ENCODE data around the gene DUSP28. TPM values are rescaled to one million over a fixed set of nuclear protein-coding genes. Genes with fewer than 3 reads are reported as not detected.

The DUSP28 gene
- total RNA-seq, 1 donor from 2014 or later = 72.3 TPM

DNA sequence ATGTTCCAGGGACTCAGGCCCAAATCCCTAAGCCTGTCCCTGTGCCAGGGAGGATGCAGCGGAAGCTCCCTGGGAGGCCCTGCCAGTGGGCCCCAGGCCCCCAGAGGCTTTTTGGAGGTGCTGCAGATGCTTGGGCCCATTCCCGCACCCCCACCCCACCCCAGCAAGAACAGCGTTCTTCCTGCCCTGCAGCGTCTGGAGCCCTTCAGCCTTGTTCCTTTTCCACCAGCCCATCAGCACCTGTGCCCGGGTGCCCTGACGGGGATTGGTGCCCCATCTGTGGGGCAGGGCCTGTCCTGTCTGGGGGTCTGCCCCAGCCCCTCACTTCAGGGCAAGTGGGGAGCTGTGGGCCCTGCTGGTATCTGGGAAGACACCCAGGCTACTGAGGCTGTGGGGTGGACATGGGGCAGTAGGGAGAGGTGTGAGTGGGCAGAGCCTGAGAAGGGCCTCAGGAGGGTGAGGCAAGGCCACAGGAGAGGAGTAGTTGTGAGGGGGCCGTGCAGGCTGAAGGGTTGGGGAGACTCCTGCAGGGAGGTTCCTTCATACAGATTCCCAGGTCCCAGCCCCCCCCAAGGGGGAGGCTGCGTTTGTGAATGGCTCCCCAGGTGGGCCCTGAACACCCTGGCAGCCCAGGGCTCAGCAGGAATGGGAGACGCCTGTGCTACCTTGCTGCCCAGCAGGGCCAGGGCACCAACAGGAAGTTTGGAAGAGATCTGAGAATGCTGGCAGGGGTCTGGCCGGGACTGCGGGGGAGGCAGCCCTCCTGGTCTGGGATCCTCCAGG lies 10.6 kb downstream of the DUSP28 start:
- TF ChIP-seq, protein P1, sequence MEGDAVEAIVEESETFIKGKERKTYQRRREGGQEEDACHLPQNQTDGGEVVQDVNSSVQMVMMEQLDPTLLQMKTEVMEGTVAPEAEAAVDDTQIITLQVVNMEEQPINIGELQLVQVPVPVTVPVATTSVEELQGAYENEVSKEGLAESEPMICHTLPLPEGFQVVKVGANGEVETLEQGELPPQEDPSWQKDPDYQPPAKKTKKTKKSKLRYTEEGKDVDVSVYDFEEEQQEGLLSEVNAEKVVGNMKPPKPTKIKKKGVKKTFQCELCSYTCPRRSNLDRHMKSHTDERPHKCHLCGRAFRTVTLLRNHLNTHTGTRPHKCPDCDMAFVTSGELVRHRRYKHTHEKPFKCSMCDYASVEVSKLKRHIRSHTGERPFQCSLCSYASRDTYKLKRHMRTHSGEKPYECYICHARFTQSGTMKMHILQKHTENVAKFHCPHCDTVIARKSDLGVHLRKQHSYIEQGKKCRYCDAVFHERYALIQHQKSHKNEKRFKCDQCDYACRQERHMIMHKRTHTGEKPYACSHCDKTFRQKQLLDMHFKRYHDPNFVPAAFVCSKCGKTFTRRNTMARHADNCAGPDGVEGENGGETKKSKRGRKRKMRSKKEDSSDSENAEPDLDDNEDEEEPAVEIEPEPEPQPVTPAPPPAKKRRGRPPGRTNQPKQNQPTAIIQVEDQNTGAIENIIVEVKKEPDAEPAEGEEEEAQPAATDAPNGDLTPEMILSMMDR (IDR thresholded peaks at IDR 0.05) = no peak
- peak; percentile 4 to 56 for DNase-seq (ENCODE audit: low spot score in 2 of 2)
- no peaks in the 10 kb centered on the region for H3K9me3 ChIP-seq
- H3K4me1 ChIP-seq = peaks cover 12 to 27% of the 10 kb centered on the region in 2 donors
- no peaks in the 10 kb centered on the region for H3K27me3 ChIP-seq
- H3K27ac ChIP-seq = no peak overlapping the region
- intact Hi-C loops (cut with DNase I) = no loop called here
- H3K36me3 ChIP-seq = peaks cover 27 to 29% of the 10 kb centered on the region in 2 donors
- peak overlapping the region in 1 of 2 donors; percentile 91 for H3K4me3 ChIP-seq

DNA sequence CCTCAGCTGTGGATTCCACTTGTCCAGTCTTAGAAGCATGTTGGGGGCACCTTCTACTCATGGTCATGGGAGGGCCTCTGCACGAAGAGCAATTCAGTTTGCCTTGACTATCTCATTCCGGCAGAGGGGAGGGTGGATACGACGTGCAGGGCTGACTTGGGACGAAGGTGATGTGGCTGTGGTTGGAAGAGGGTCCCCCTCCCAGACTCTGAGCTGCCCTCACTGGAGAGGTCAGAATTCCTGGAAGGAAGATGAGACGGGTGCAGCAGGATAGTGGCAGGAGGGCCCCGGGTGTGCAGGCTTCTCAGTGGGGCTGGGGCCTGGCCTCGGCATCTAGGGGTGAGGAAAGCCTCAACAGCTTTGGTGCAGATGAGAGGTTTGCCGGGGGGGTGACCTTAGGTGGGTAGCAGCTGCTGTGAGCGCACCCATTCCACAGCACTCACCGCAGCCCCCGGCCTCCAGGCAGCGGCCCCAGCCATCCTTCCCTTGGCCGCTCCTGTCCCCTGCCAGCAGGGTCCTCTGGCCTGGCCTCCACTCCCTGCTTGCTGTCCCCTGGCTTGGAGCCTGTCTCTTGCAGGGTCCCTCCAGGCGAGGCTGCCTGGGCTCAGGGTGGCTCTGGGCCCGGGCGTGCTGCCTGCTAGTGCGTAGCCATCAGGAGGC lies 11.3 kb downstream of the DUSP28 start:
- Histone ChIP-seq H3K27ac (no peak overlapping the region), H3K27me3 (no peaks in the 10 kb centered on the region), H3K9me3 (no peaks in the 10 kb centered on the region), H3K4me1 (peaks cover 9 to 21% of the 10 kb centered on the region in 2 donors), H3K4me3 (no peak overlapping the region), H3K36me3 (peaks cover 27 to 37% of the 10 kb centered on the region in 2 donors)
- TF ChIP-seq, protein P1 (IDR thresholded peaks at IDR 0.05) = no peak
- peak in 1 of 2 donors; percentile 58 for DNase-seq (ENCODE audit: low spot score in 2 of 2)
- intact Hi-C loops (cut with DNase I) = no loop called here

DNA sequence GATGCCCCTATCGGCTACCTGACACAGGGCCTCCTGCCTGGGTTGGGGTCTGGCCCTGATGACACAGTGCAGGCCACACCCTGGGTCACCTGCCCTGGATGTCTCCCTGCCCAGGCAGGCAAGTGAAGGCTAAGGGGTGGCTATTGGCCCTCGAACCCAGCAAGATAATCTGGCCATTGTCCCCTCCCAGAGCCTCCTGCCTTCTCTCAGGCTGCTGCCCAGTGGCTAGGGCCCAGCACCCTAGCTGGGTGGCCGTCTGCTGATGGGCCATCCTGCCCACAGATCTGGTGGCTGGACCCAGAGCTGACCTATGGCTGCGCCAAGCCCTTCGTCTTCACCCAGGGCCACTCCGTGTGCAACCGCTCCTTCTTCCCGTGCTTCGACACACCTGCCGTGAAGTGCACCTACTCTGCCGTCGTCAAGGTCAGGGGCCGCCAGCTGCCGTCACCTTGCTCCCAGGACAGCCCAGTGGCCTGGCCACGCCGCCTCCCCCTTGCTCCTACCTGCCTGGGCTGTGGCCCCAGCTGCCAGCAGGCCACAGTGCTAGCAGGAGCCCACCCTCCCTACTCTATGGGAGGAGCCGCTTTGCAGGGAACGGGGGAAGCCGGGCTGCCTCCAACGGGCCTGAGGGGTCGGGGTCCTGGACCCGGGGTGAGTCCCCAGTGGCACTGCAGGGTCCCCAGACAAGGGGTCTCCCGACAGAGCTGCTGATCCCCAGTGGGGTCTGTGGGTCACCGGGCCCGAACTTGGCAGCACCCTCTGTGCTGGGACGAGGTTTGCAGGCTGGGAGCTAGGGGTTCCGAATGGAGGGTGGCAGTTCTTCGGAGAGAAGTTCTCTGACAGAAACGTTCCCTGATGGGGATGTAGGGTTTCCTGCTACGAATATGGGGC lies 12.2 kb downstream of the DUSP28 start:
- H3K4me3 ChIP-seq = no peak overlapping the region
- H3K36me3 ChIP-seq = peaks cover 29 to 46% of the 10 kb centered on the region in 2 donors
- no peaks in the 10 kb centered on the region for H3K27me3 ChIP-seq
- TF ChIP-seq, protein P1 (IDR thresholded peaks at IDR 0.05) = no peak
- H3K4me1 ChIP-seq = peaks cover 3 to 16% of the 10 kb centered on the region in 2 donors
- no peak overlapping the region for H3K27ac ChIP-seq
- no peaks in the 10 kb centered on the region for H3K9me3 ChIP-seq
- DNase-seq (ENCODE audit: low spot score in 2 of 2) = no peak
- intact Hi-C loops (cut with DNase I) = no loop called here

DNA sequence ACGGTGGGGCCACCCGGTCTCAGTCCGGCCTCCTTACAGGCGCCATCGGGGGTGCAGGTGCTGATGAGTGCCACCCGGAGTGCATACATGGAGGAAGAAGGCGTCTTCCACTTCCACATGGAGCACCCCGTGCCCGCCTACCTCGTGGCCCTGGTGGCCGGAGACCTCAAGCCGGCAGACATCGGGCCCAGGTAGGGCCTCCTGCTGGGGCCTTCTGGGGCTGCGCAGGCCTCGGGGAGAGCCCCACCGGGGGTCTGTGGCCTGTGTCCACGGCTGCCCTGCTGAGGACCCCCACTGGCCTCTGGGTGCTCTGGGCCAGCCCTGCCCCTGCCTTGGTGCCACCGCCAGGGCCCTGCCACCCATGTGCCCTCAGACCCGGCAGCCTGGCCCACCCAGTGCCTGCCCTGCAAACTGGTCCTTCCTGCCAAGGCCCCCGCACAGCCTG lies 12.9 kb downstream of the DUSP28 start:
- DNase-seq (ENCODE audit: low spot score in 2 of 2) = no peak
- H3K9me3 ChIP-seq = no peaks in the 10 kb centered on the region
- H3K27ac ChIP-seq = no peak overlapping the region
- peaks cover 36 to 53% of the 10 kb centered on the region in 2 donors for H3K36me3 ChIP-seq
- H3K27me3 ChIP-seq = no peaks in the 10 kb centered on the region
- peaks cover 3 to 16% of the 10 kb centered on the region in 2 donors for H3K4me1 ChIP-seq
- TF ChIP-seq, protein P1 (IDR thresholded peaks at IDR 0.05) = no peak
- H3K4me3 ChIP-seq = no peak overlapping the region
- intact Hi-C loops (cut with DNase I) = no loop called here
